Lower leg skin (tissue), 3 donors: ENCODE data around the gene CPZ.

ENCODE experiments used
- CTCF ChIP-seq, 3 donors: fragments of 450-650 bp; IDR thresholded peaks; one replicate each; pipeline ENCODE4 v1.5.1; 2016; ENCODE audit warnings: antibody characterized with exemption in 3 of 3, mild to moderate bottlenecking in 3 of 3, moderate library complexity in 2 of 3
- POLR2A ChIP-seq, 2 donors: fragments of 450-650 bp; IDR thresholded peaks; one replicate each; pipeline ENCODE4 v1.6.1; 2016 to 2017; ENCODE audit warnings: antibody characterized with exemption in 2 of 2, mild to moderate bottlenecking in 1 of 2, moderate library complexity in 1 of 2

GRCh38 chr4:8568068-8568668, 24.4 kb upstream of the CPZ start:
- TF ChIP-seq POLR2A (IDR thresholded peaks at IDR 0.05) (no peak), CTCF (IDR thresholded peaks at IDR 0.05) (no peak)
